CD14-positive monocyte (primary cell): ENCODE data around the gene TSEN54. TPM values are rescaled to one million over a fixed set of nuclear protein-coding genes. Genes with fewer than 3 reads are reported as not detected.

Source experiments
- DNase-seq, 3 donors: peaks; one replicate each; pipeline ENCODE4 v3.0.0-alpha.2; 2011 to 2022
- H2AFZ ChIP-seq: 2 replicates; pipeline ENCODE4 v1.6.0; 2012; ENCODE audit warnings: mild to moderate bottlenecking, low read depth, low read length, inconsistent platforms; ENCODE audit not compliant: insufficient read depth, poor library complexity, severe bottlenecking
- H3K27ac ChIP-seq, 2 donors: 1 replicate in 1 of 2; 2 replicates in 1 of 2; pipeline ENCODE4 v1.5.1; 2012 to 2013; ENCODE audit warnings: low read length in 2 of 2, control low read depth in 1 of 2, inconsistent platforms in 1 of 2, low read depth in 1 of 2, mild to moderate bottlenecking in 1 of 2
- H3K27me3 ChIP-seq, 2 donors: one replicate each; pipeline versions ENCODE4 v1.6.0 to v1.6.1; 2011 to 2013; ENCODE audit warnings: low read length in 2 of 2; ENCODE audit not compliant: control insufficient read depth in 2 of 2, insufficient read depth in 2 of 2
- H3K36me3 ChIP-seq, 2 donors: replicated peaks in 1 of 2; 1 replicate in 1 of 2; 2 replicates in 1 of 2; pipeline versions ENCODE4 v1.5.1 to v1.6.1; 2012 to 2013; ENCODE audit warnings: low read length in 2 of 2, control low read depth in 1 of 2, inconsistent platforms in 1 of 2, mild to moderate bottlenecking in 1 of 2; ENCODE audit not compliant: insufficient read depth in 2 of 2, control insufficient read depth in 1 of 2
- H3K4me1 ChIP-seq, 2 donors: 1 replicate in 1 of 2; 2 replicates in 1 of 2; pipeline versions ENCODE4 v1.5.1 to v1.6.1; 2012 to 2013; ENCODE audit warnings: low read length in 2 of 2, control low read depth in 1 of 2, inconsistent platforms in 1 of 2, mild to moderate bottlenecking in 1 of 2, moderate library complexity in 1 of 2; ENCODE audit not compliant: insufficient read depth in 2 of 2, control insufficient read depth in 1 of 2
- H3K4me2 ChIP-seq: replicated peaks from 2 replicates; pipeline ENCODE3; 2012; ENCODE audit warnings: low read length, moderate library complexity, mild to moderate bottlenecking; ENCODE audit not compliant: poor library complexity, severe bottlenecking; ENCODE audit errors: extremely low read depth
- H3K4me3 ChIP-seq, 3 experiments: fragments of 200-600 bp in 1 of 3; sonication (generic) in 1 of 3; replicated peaks in 1 of 3; 1 replicate in 2 of 3; 2 replicates in 1 of 3; pipeline ENCODE4 v1.5.1; 2011 to 2013; ENCODE audit warnings: low read length in 3 of 3, mild to moderate bottlenecking in 3 of 3, control low read depth in 2 of 3, low read depth in 2 of 3, inconsistent platforms in 1 of 3, moderate library complexity in 1 of 3
- H3K79me2 ChIP-seq: 2 replicates; pipeline ENCODE4 v1.6.0; 2012; ENCODE audit warnings: mild to moderate bottlenecking, control low read depth, inconsistent platforms, low read length, moderate library complexity; ENCODE audit not compliant: insufficient read depth
- H3K9ac ChIP-seq: 2 replicates; pipeline ENCODE4 v1.6.0; 2017; ENCODE audit warnings: low read length, mild to moderate bottlenecking; ENCODE audit not compliant: insufficient read depth, poor library complexity, severe bottlenecking
- H3K9me3 ChIP-seq, 2 donors: replicated peaks in 1 of 2; 1 replicate in 1 of 2; 2 replicates in 1 of 2; pipeline versions ENCODE4 v1.5.1 to v1.6.1; 2012 to 2013; ENCODE audit warnings: low read length in 2 of 2, control low read depth in 1 of 2; ENCODE audit not compliant: control insufficient read depth in 1 of 2, insufficient read depth in 1 of 2
- H4K20me1 ChIP-seq: 2 replicates; pipeline ENCODE4 v1.6.0; 2012; ENCODE audit warnings: mild to moderate bottlenecking, low read length, control low read depth, moderate library complexity; ENCODE audit not compliant: insufficient read depth
- H3K27ac Mint-ChIP-seq, 7 donors: one replicate each; pipeline ENCODE4 v1.8.0; 2020; ENCODE audit warnings: mild to moderate bottlenecking in 7 of 7, mixed read lengths in 7 of 7, moderate library complexity in 6 of 7, inconsistent platforms in 2 of 7
- H3K27me3 Mint-ChIP-seq, 3 donors: one replicate each; pipeline ENCODE4 v1.8.0; 2021 to 2022; ENCODE audit warnings: low read depth in 3 of 3, mild to moderate bottlenecking in 3 of 3, mixed read lengths in 3 of 3, moderate library complexity in 3 of 3, inconsistent platforms in 1 of 3
- H3K36me3 Mint-ChIP-seq, 2 donors: one replicate each; pipeline ENCODE4 v1.8.0; 2020; ENCODE audit warnings: mixed read lengths in 2 of 2, inconsistent platforms in 1 of 2, mild to moderate bottlenecking in 1 of 2
- H3K4me1 Mint-ChIP-seq: one replicate; pipeline ENCODE4 v1.8.0; 2020; ENCODE audit warnings: mild to moderate bottlenecking, mixed read lengths
- H3K4me3 Mint-ChIP-seq, 2 donors: one replicate each; pipeline ENCODE4 v1.8.0; 2020; ENCODE audit warnings: mild to moderate bottlenecking in 2 of 2, mixed read lengths in 2 of 2, moderate library complexity in 1 of 2
- H3K9me3 Mint-ChIP-seq, 7 donors: one replicate each; pipeline ENCODE4 v1.8.0; 2020 to 2022; ENCODE audit warnings: mixed read lengths in 7 of 7, mild to moderate bottlenecking in 6 of 7, moderate library complexity in 6 of 7, inconsistent platforms in 2 of 7
- CTCF ChIP-seq: fragments of 200-600 bp; IDR thresholded peaks from one replicate; pipeline ENCODE4 v1.8.0; 2022; ENCODE audit warnings: antibody characterized with exemption, mild to moderate bottlenecking
- WGBS: methylation state at CpG from one replicate; pipeline ENCODE4 v1.1.5; 2013; ENCODE audit warnings: missing lambda C conversion rate; ENCODE audit not compliant: insufficient coverage; 5-methylcytosine and 5-hydroxymethylcytosine counted together
- intact Hi-C, 2 donors: fragments of 100-400 bp; cut with micrococcal nuclease; formaldehyde crosslinking; loops; one replicate each; pipeline versions ENCODE4 v1.15.0 to v1.15.1; 2023
- polyA plus RNA-seq, 3 donors: library from polyadenylated mRNA; depleted of rRNA in 1 of 3; unstranded in 2 of 3; stranded (reverse) in 1 of 3; fragments of 300-500 nt in 2 of 3; fragments of >200 nt in 1 of 3; fragmentation: Illumina TruSeq in 2 of 3; gene quantifications; 1 replicate in 2 of 3; 2 replicates in 1 of 3; pipeline ENCODE4 v1.2.3, GENCODE V29; 2012 to 2021

The TSEN54 gene
- polyA plus RNA-seq, 3 donors, result 10.3 to 13.6 (median 11.8) TPM

- Histone ChIP-seq H3K4me2 (no peak overlapping the region), H3K79me2 (no peaks in the 10 kb centered on the region), H3K4me1 (peaks cover 22 to 39% of the 10 kb centered on the region in 2 donors), H2AFZ (no peak overlapping the region), H4K20me1 (no peaks in the 10 kb centered on the region), H3K4me3 (no peak overlapping the region), H3K9ac (no peak overlapping the region), H3K27ac (no peak overlapping the region), H3K27me3 (peaks cover 4 to 15% of the 10 kb centered on the region in 2 donors), H3K9me3 (no peaks in the 10 kb centered on the region), H3K36me3 (no peaks in the 10 kb centered on the region)
- H3K4me1 Mint-ChIP-seq, result peaks cover 26% of the 10 kb centered on the region
- peaks cover 0 to 2% (median 0%) of the 10 kb centered on the region in 7 donors for H3K9me3 Mint-ChIP-seq
- intact Hi-C loops, result no loop called here
- 97% methylated on average over 5 of the region's 8 CpGs for WGBS
- H3K36me3 Mint-ChIP-seq, result peaks cover 17 to 25% of the 10 kb centered on the region in 2 donors
- H3K4me3 Mint-ChIP-seq, result no peak overlapping the region
- H3K27ac Mint-ChIP-seq, result no peak overlapping the region
- no peak for DNase-seq
- H3K27me3 Mint-ChIP-seq, result peaks cover 11 to 29% (median 15%) of the 10 kb centered on the region in 3 donors
- TF ChIP-seq CTCF, result no peak
These were observed 5.0 kb downstream of the TSEN54 start for GRCh38 chr17:75521290-75521689.

- H3K27ac Mint-ChIP-seq, result peak overlapping the region in 1 of 7 donors; percentile 76
These were observed 5.8 kb downstream of the TSEN54 start for GRCh38 chr17:75521951-75522727.

More at GRCh38 chr17:75521951-75522727, 5.8 kb downstream of the TSEN54 start:
- DNase-seq, result no peak
- intact Hi-C loops, result no loop called here
- peaks cover 23 to 37% of the 10 kb centered on the region in 2 donors for H3K4me1 ChIP-seq
- peaks cover 31% of the 10 kb centered on the region for H3K4me1 Mint-ChIP-seq
- H4K20me1 ChIP-seq, result no peaks in the 10 kb centered on the region
- no peaks in the 10 kb centered on the region for H3K9me3 ChIP-seq
- H3K9ac ChIP-seq, result no peak overlapping the region
- H3K36me3 Mint-ChIP-seq, result peaks cover 19 to 26% of the 10 kb centered on the region in 2 donors
- no peak overlapping the region for H2AFZ ChIP-seq
- peaks cover 0 to 6% (median 0%) of the 10 kb centered on the region in 7 donors for H3K9me3 Mint-ChIP-seq
- peaks cover 8 to 21% of the 10 kb centered on the region in 2 donors for H3K27me3 ChIP-seq
- H3K4me2 ChIP-seq, result no peak overlapping the region
- no peaks in the 10 kb centered on the region for H3K79me2 ChIP-seq
- no peak overlapping the region for H3K4me3 ChIP-seq
- 95% methylated on average over 25 of the region's 33 CpGs for WGBS
- H3K27ac ChIP-seq, result no peak overlapping the region
- TF ChIP-seq CTCF, result no peak
- no peaks in the 10 kb centered on the region for H3K36me3 ChIP-seq
- peaks cover 20 to 32% (median 23%) of the 10 kb centered on the region in 3 donors for H3K27me3 Mint-ChIP-seq
- no peak overlapping the region for H3K4me3 Mint-ChIP-seq
